H1 (cell line): ENCODE measurements around the gene ASIC2. TPM values are rescaled to one million over a fixed set of nuclear protein-coding genes. Genes with fewer than 3 reads are reported as not detected.

Experiments
- CTCF ChIA-PET: fragments of 300-600 bp; sonication (Branson Sonifier 250); formaldehyde crosslinking; loops from one replicate; lab custom pipeline; 2021; ENCODE audit not compliant: partially characterized antibody; lab: Charles Lee
- POLR2A ChIA-PET: fragments of 300-600 bp; sonication (Branson Sonifier 250); formaldehyde crosslinking; loops from one replicate; lab custom pipeline; 2021; ENCODE audit warnings: inconsistent platforms; ENCODE audit not compliant: partially characterized antibody; lab: Charles Lee
- DNase-seq, 2 experiments: peaks; one replicate each; pipeline versions ENCODE4 v3.0.0 to v3.0.0-alpha.2; 2010 to 2022; ENCODE audit warnings: low spot score in 2 of 2, low read depth in 1 of 2, mixed read lengths in 1 of 2
- FAIRE-seq: peaks from 2 replicates; lab custom pipeline; 2011; peaks lifted over from hg19 to GRCh38; lab: Jason Lieb, UNC
- H2AFZ ChIP-seq: 2 replicates; pipeline ENCODE4 v1.8.1; 2012; ENCODE audit warnings: low read length, inconsistent platforms
- H2AK5ac ChIP-seq: 2 replicates; pipeline ENCODE4 v1.6.1; 2013; ENCODE audit warnings: low read depth, low read length
- H2BK120ac ChIP-seq: replicated peaks from 2 replicates; pipeline ENCODE3; 2013; ENCODE audit warnings: low read depth, low read length, inconsistent platforms
- H2BK12ac ChIP-seq: 2 replicates; pipeline ENCODE4 v1.6.1; 2013; ENCODE audit warnings: low read depth, low read length
- H2BK15ac ChIP-seq: 2 replicates; pipeline ENCODE4 v1.6.1; 2013; ENCODE audit warnings: low read length
- H2BK20ac ChIP-seq: 2 replicates; pipeline ENCODE4 v1.6.1; 2013; ENCODE audit warnings: low read length
- H2BK5ac ChIP-seq: 2 replicates; pipeline ENCODE4 v1.6.1; 2013; ENCODE audit warnings: low read depth, low read length
- H3K14ac ChIP-seq: 2 replicates; pipeline ENCODE4 v1.6.1; 2013; ENCODE audit warnings: inconsistent platforms; ENCODE audit not compliant: insufficient read length
- H3K18ac ChIP-seq: 2 replicates; pipeline ENCODE4 v1.6.1; 2013; ENCODE audit warnings: low read length; ENCODE audit errors: extremely low read depth
- H3K23ac ChIP-seq: 2 replicates; pipeline ENCODE4 v1.6.1; 2013; ENCODE audit warnings: inconsistent platforms; ENCODE audit not compliant: insufficient read length
- H3K23me2 ChIP-seq: 2 replicates; pipeline ENCODE4 v1.6.1; 2013; ENCODE audit warnings: low read depth, low read length
- H3K27ac ChIP-seq: 2 replicates; pipeline ENCODE4 v1.6.1; 2011; ENCODE audit warnings: low read depth, low read length, inconsistent platforms
- H3K27me3 ChIP-seq, 4 experiments: replicated peaks in 1 of 4; 1 replicate in 1 of 4; 2 replicates in 3 of 4; pipeline versions ENCODE4 v1.6.1 to v1.8.1; 2011 to 2013; ENCODE audit warnings: low read length in 3 of 4, mild to moderate bottlenecking in 3 of 4, inconsistent platforms in 2 of 4, mixed read lengths in 2 of 4, moderate library complexity in 1 of 4; ENCODE audit not compliant: control insufficient read depth in 3 of 4, insufficient read depth in 3 of 4; ENCODE audit errors: extremely low read depth in 1 of 4
- H3K36me3 ChIP-seq, 4 experiments: 2 replicates each; pipeline versions ENCODE4 v1.6.1 to v1.8.1; 2011 to 2013; ENCODE audit warnings: mild to moderate bottlenecking in 4 of 4, low read length in 3 of 4, moderate library complexity in 2 of 4, control low read depth in 1 of 4, inconsistent platforms in 1 of 4; ENCODE audit not compliant: insufficient read depth in 4 of 4, control insufficient read depth in 2 of 4
- H3K4ac ChIP-seq: replicated peaks from 2 replicates; pipeline ENCODE3; 2013; ENCODE audit warnings: low read length, low read depth, mixed read lengths, inconsistent platforms; ENCODE audit not compliant: insufficient read length
- H3K4me1 ChIP-seq, 4 experiments: replicated peaks in 1 of 4; 1 replicate in 1 of 4; 2 replicates in 3 of 4; pipeline versions ENCODE4 v1.6.1 to v1.8.1; 2011 to 2013; ENCODE audit warnings: low read length in 3 of 4, inconsistent platforms in 2 of 4, mixed read lengths in 1 of 4; ENCODE audit not compliant: insufficient read depth in 4 of 4, control insufficient read depth in 3 of 4
- H3K4me2 ChIP-seq, 2 experiments: 2 replicates each; pipeline versions ENCODE4 v1.6.1 to v1.8.1; 2011 to 2013; ENCODE audit warnings: low read depth in 2 of 2, low read length in 2 of 2, control low read depth in 1 of 2, inconsistent platforms in 1 of 2, mild to moderate bottlenecking in 1 of 2; ENCODE audit not compliant: insufficient read depth in 1 of 2
- H3K4me3 ChIP-seq, 4 experiments: fragments of 200-600, 300-600 bp in 1 of 4; sonication (generic), shearing (Covaris generic), sonication (Bioruptor Twin) in 1 of 4; 2 replicates each; pipeline versions ENCODE4 v1.5.1 to v1.8.1; 2011 to 2016; ENCODE audit warnings: low read length in 4 of 4, low read depth in 3 of 4, control low read depth in 2 of 4, inconsistent platforms in 2 of 4, mild to moderate bottlenecking in 2 of 4, mixed read lengths in 1 of 4, moderate library complexity in 1 of 4; ENCODE audit not compliant: insufficient read depth in 2 of 4; ENCODE audit errors: extremely low read depth in 1 of 4
- H3K56ac ChIP-seq: replicated peaks from 2 replicates; pipeline ENCODE3; 2013; ENCODE audit warnings: low read depth, mild to moderate bottlenecking, mixed read lengths, low read length, inconsistent platforms; ENCODE audit not compliant: insufficient read length
- H3K79me1 ChIP-seq: 2 replicates; pipeline ENCODE4 v1.6.1; 2013; ENCODE audit warnings: low read depth, low read length, control low read depth
- H3K79me2 ChIP-seq, 2 experiments: 2 replicates each; pipeline versions ENCODE4 v1.6.1 to v1.8.1; 2012 to 2013; ENCODE audit warnings: low read length in 2 of 2, mild to moderate bottlenecking in 2 of 2, inconsistent platforms in 1 of 2; ENCODE audit not compliant: insufficient read depth in 2 of 2, control insufficient read depth in 1 of 2
- H3K9ac ChIP-seq, 4 experiments: replicated peaks in 1 of 4; 1 replicate in 1 of 4; 2 replicates in 3 of 4; pipeline versions ENCODE4 v1.6.1 to v1.8.1; 2011 to 2013; ENCODE audit warnings: low read depth in 3 of 4, low read length in 3 of 4, control low read depth in 2 of 4, mild to moderate bottlenecking in 2 of 4, moderate library complexity in 2 of 4, inconsistent platforms in 1 of 4; ENCODE audit errors: extremely low read depth in 1 of 4
- H3K9me3 ChIP-seq, 2 experiments: 2 replicates each; pipeline versions ENCODE4 v1.6.1 to v1.8.1; 2012 to 2013; ENCODE audit warnings: mild to moderate bottlenecking in 2 of 2, moderate library complexity in 2 of 2, control low read depth in 1 of 2, inconsistent platforms in 1 of 2, low read depth in 1 of 2, low read length in 1 of 2, mixed read lengths in 1 of 2; ENCODE audit not compliant: insufficient read depth in 2 of 2
- H4K20me1 ChIP-seq, 2 experiments: replicated peaks in 1 of 2; 2 replicates each; pipeline versions ENCODE3 to v1.8.1; 2011 to 2013; ENCODE audit warnings: inconsistent platforms in 2 of 2, low read length in 2 of 2, mild to moderate bottlenecking in 1 of 2; ENCODE audit not compliant: insufficient read depth in 2 of 2, control insufficient read depth in 1 of 2
- H4K5ac ChIP-seq: 2 replicates; pipeline ENCODE4 v1.6.1; 2013; ENCODE audit warnings: low read length, low read depth, mixed read lengths, inconsistent platforms; ENCODE audit not compliant: insufficient read length
- H4K8ac ChIP-seq: 2 replicates; pipeline ENCODE4 v1.8.0; 2013; ENCODE audit warnings: mild to moderate bottlenecking, moderate library complexity, low read length, inconsistent platforms; ENCODE audit not compliant: insufficient read depth; ENCODE audit errors: extremely low read depth
- H4K91ac ChIP-seq: replicated peaks from 2 replicates; pipeline ENCODE3; 2013; ENCODE audit warnings: low read length, mixed read lengths, inconsistent platforms; ENCODE audit not compliant: insufficient read length
- BRCA1 ChIP-seq: IDR thresholded peaks from 2 replicates; pipeline ENCODE4 v1.6.1; 2012; ENCODE audit warnings: low read depth, low read length, improper control_type of control experiment
- EZH2 ChIP-seq: fragments of 200-600 bp; sonication (generic); IDR thresholded peaks from 2 replicates; pipeline ENCODE4 v1.7.1; 2012; ENCODE audit warnings: low read depth, mild to moderate bottlenecking, moderate library complexity, low read length, inconsistent platforms; ENCODE audit not compliant: severe bottlenecking
- GABPA ChIP-seq: IDR thresholded peaks from 2 replicates; pipeline ENCODE4 v1.6.1; 2011; ENCODE audit warnings: mild to moderate bottlenecking, low read length, moderate library complexity, borderline replicate concordance; ENCODE audit not compliant: insufficient read depth
- HDAC2 ChIP-seq, 2 experiments: fragments of 300-600 bp in 1 of 2; sonication (generic) in 1 of 2; IDR thresholded peaks; 2 replicates each; pipeline ENCODE4 v1.6.1; 2011 to 2012; ENCODE audit warnings: low read depth in 2 of 2, low read length in 2 of 2, mild to moderate bottlenecking in 2 of 2, moderate library complexity in 2 of 2, borderline replicate concordance in 1 of 2, inconsistent platforms in 1 of 2
- RAD21 ChIP-seq, 2 experiments: IDR thresholded peaks in 1 of 2; conservative IDR thresholded peaks in 1 of 2; 2 replicates each; pipeline ENCODE4 v1.6.1; 2011; ENCODE audit warnings: low read depth in 2 of 2, low read length in 2 of 2, improper control_type of control experiment in 1 of 2, inconsistent platforms in 1 of 2, mild to moderate bottlenecking in 1 of 2, moderate library complexity in 1 of 2
- SRF ChIP-seq: IDR thresholded peaks from 2 replicates; pipeline ENCODE4 v1.6.1; 2011; ENCODE audit warnings: mild to moderate bottlenecking, low read depth, low read length, moderate library complexity
- SUZ12 ChIP-seq: fragments of 200-600 bp; sonication (generic); IDR thresholded peaks from 2 replicates; pipeline ENCODE4 v1.6.1; 2012; ENCODE audit warnings: mild to moderate bottlenecking, inconsistent platforms, low read length, moderate library complexity, mixed read lengths
- WGBS, 2 experiments: shearing (Covaris generic) in 1 of 2; methylation state at CpG; one replicate each; pipeline versions ENCODE4 v1.1.6 to v1.1.7; 2013 to 2015; ENCODE audit warnings: low lambda C conversion rate in 2 of 2, mixed read lengths in 2 of 2, inconsistent platforms in 1 of 2, low coverage in 1 of 2, missing lambda C conversion rate in 1 of 2; ENCODE audit not compliant: insufficient replicate concordance in 2 of 2, insufficient coverage in 1 of 2, insufficient read length in 1 of 2; ENCODE audit errors: extremely low coverage in 1 of 2, missing lambda C conversion rate in 1 of 2; 5-methylcytosine and 5-hydroxymethylcytosine counted together
- polyA plus RNA-seq, 7 experiments: library from polyadenylated mRNA; depleted of rRNA in 3 of 7; stranded (reverse) in 5 of 7; unstranded in 2 of 7; fragments of >200 nt in 5 of 7; fragments of 200-250 nt in 2 of 7; gene quantifications; 1 replicate in 5 of 7; 2 replicates in 1 of 7; 4 replicates in 1 of 7; pipeline versions ENCODE4 v1.2.1 to v1.2.3, GENCODE V29; 2011 to 2013; ENCODE audit warnings: missing spikeins in 2 of 7, mixed read lengths in 2 of 7
- total RNA-seq: library from RNA; stranded (reverse); fragmentation: NEBNext Ultra II Directional; extraction: Animal tissue kit (Norgen Biotek cat#: 25700); gene quantifications from 2 replicates; pipeline ENCODE4 v1.2.1, GENCODE V29; 2021
- TF ChIP-seq, protein P1 (sequence below): IDR thresholded peaks from 2 replicates; pipeline ENCODE4 v1.6.1; 2012; ENCODE audit warnings: inconsistent platforms

ASIC2 gene
- total and polyA plus RNA-seq, 2 of the 8 experiments (the other 6 are each of a cell fraction or from before 2014, with no cell fraction given), result 0.86 to 1.2 TPM

DNA sequence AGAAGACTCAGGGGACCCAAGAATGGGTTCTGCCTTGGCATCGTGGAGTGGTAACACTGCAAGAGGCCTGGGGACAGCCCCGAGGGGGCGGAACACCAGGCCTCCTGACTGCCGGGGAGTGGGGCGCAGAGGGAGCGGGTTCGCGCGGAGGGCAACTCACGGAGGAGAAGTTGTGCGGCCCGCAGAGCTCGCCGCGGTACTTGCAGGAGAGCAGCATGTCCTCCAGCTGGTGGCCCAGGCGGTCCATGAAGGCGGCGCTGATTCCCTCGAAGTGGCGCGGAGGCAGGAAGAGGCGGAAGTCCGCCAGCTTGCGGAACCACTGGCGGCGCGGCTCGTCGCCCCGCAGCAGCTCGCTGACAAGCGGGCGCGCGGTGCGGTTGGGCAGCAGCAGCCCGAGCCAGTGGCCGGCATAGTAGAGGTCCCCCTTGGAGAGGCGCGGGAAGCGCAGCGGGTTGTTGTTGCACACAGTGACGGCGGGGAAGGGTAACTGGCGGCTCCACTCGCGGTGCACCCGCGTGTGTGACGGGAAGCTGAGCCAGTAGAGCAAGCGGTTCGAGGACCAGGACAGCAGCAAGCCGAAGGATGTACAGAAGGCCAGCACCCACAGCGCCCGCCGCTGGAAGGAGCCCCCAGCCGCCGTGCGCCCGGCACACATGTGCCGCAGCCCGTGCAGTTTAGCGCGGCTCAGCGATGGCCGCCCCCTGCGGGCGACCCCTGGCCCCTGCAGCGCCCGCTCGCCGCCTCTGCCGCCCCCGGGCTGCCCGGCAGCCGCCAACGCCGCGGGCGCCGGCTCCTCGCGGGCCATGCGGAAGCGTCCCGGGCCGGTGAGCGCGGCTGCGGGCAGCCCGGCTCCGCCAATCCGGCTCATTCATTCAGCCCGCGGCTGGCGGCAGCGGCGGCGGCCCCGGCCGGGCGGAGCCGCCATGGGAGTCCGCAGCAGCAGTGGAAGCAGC lies 1.6 kb downstream of the ASIC2 start:
- H2BK12ac ChIP-seq, result peak overlapping the region; percentile 68; the same call in 1 of the 2 replicates
- H4K20me1 ChIP-seq, result peaks cover 2 to 9% of the 10 kb centered on the region in 2 experiments
- peak overlapping the region; percentile 68 for H4K8ac ChIP-seq
- H3K79me2 ChIP-seq, result no peaks in the 10 kb centered on the region
- no peak overlapping the region for H3K23ac ChIP-seq
- H2BK120ac ChIP-seq, result no peak overlapping the region
- peak overlapping the region; percentile 26 to 68 (median 52) for H3K4me3 ChIP-seq
- peaks cover 25 to 70% (median 62%) of the 10 kb centered on the region in 4 experiments for H3K27me3 ChIP-seq
- H4K91ac ChIP-seq, result peak overlapping the region; percentile 20
- H2AFZ ChIP-seq, result peak overlapping the region; percentile 86; the same call in 1 of the 2 replicates
- no peak overlapping the region for H3K4ac ChIP-seq
- FAIRE-seq (no peak), DNase-seq (peak; percentile 19 to 73)
- CTCF ChIA-PET, result interaction anchor here (0.9 to 7.8 kb wide), 23 partner anchors 12 to 394 kb away, joined by 3 to 56 read pairs (median 3); no protein-coding TSS in a partner anchor
- H2BK20ac ChIP-seq, result no peak overlapping the region
- WGBS, 2 experiments, result 5% methylated on average over 59 of the region's 104 CpGs; no CpG with 5 or more reads in 1 of the 2 experiments
- H3K4me2 ChIP-seq, result peak overlapping the region; percentile 59 to 99
- H4K5ac ChIP-seq, result no peak overlapping the region
- H2AK5ac ChIP-seq, result no peak overlapping the region
- H3K14ac ChIP-seq, result no peak overlapping the region
- peaks cover 0 to 6% (median 2%) of the 10 kb centered on the region in 4 experiments; a peak in 1 of 7 replicates for H3K4me1 ChIP-seq
- no peak overlapping the region for H3K9ac ChIP-seq
- H3K36me3 ChIP-seq, result no peaks in the 10 kb centered on the region
- no peak overlapping the region; the same call in 1 of the 2 replicates for H3K18ac ChIP-seq
- POLR2A ChIA-PET, result no interaction called here
- no peaks in the 10 kb centered on the region for H3K79me1 ChIP-seq
- H3K27ac ChIP-seq, result no peak overlapping the region
- no peaks in the 10 kb centered on the region for H3K9me3 ChIP-seq
- H2BK5ac ChIP-seq, result no peak overlapping the region
- H2BK15ac ChIP-seq, result peak overlapping the region; percentile 95; the same call in 1 of the 2 replicates
- peaks cover 22% of the 10 kb centered on the region; the same call in 1 of the 2 replicates for H3K23me2 ChIP-seq
- H3K56ac ChIP-seq, result no peak overlapping the region
- TF ChIP-seq GABPA (peak; percentile 23; the same call in 1 of the 2 replicates), HDAC2 (IDR thresholded peaks at IDR 0.05; ENCODE audit: borderline replicate concordance in 1 of 2, low read depth in 2 of 2, low read length in 2 of 2) (peak in 1 of 2 experiments; percentile 48; a peak in 1 of 4 replicates), SUZ12 (peak; percentile 78), EZH2 (peak; percentile 85), RAD21 (IDR thresholded peaks at IDR 0.05 in 1 of 2, conservative IDR thresholded peaks at IDR 0.05 in 1 of 2; ENCODE audit: low read depth in 2 of 2, low read length in 2 of 2) (peak in 1 of 2 experiments; percentile 20; a peak in 1 of 4 replicates), BRCA1 (no peak), SRF (no peak)
- TF ChIP-seq, protein P1, sequence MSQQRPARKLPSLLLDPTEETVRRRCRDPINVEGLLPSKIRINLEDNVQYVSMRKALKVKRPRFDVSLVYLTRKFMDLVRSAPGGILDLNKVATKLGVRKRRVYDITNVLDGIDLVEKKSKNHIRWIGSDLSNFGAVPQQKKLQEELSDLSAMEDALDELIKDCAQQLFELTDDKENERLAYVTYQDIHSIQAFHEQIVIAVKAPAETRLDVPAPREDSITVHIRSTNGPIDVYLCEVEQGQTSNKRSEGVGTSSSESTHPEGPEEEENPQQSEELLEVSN, result peak; percentile 55
